Kidney epithelial cell (primary cell): ENCODE data around the gene UTS2R. TPM values are rescaled to one million over a fixed set of nuclear protein-coding genes. Genes with fewer than 3 reads are reported as not detected.
"Not testable (repeated sequence)": the region's sequence is repeated elsewhere in the genome, so short reads cannot be mapped to it uniquely, and the experiment has no call there.

ENCODE experiments used
- DNase-seq: peaks from one replicate; pipeline ENCODE4 v3.0.0-alpha.2; 2010; ENCODE audit warnings: low read depth
- H3K27me3 ChIP-seq: 2 replicates; pipeline ENCODE4 v1.6.0; 2011; ENCODE audit warnings: low read length; ENCODE audit not compliant: control insufficient read depth, insufficient read depth
- H3K36me3 ChIP-seq: 2 replicates; pipeline ENCODE4 v1.5.1; 2011; ENCODE audit warnings: low read length; ENCODE audit not compliant: control insufficient read depth, insufficient read depth
- H3K4me3 ChIP-seq: 2 replicates; pipeline ENCODE4 v1.5.1; 2011; ENCODE audit warnings: low read depth, mild to moderate bottlenecking, control low read depth, low read length
- total RNA-seq: library from RNA; depleted of rRNA; stranded (reverse); fragments of >200 nt; gene quantifications from 2 replicates; pipeline ENCODE4 v1.2.3, GENCODE V29; 2015
- TF ChIP-seq, protein P1 (sequence below): IDR thresholded peaks from 2 replicates; pipeline ENCODE4 v1.5.1; 2011; ENCODE audit warnings: mild to moderate bottlenecking, moderate library complexity, low read length, control low read depth, inconsistent platforms; ENCODE audit not compliant: insufficient read depth, poor library complexity, severe bottlenecking

Gene UTS2R
- total RNA-seq, 1 donor from 2014 or later: not detected

GRCh38 chr17:82343560-82343959 lies 28.0 kb upstream of the UTS2R start:
- TF ChIP-seq, protein P1, sequence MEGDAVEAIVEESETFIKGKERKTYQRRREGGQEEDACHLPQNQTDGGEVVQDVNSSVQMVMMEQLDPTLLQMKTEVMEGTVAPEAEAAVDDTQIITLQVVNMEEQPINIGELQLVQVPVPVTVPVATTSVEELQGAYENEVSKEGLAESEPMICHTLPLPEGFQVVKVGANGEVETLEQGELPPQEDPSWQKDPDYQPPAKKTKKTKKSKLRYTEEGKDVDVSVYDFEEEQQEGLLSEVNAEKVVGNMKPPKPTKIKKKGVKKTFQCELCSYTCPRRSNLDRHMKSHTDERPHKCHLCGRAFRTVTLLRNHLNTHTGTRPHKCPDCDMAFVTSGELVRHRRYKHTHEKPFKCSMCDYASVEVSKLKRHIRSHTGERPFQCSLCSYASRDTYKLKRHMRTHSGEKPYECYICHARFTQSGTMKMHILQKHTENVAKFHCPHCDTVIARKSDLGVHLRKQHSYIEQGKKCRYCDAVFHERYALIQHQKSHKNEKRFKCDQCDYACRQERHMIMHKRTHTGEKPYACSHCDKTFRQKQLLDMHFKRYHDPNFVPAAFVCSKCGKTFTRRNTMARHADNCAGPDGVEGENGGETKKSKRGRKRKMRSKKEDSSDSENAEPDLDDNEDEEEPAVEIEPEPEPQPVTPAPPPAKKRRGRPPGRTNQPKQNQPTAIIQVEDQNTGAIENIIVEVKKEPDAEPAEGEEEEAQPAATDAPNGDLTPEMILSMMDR: no peak
- H3K36me3 ChIP-seq: no peaks in the 10 kb centered on the region
- no peak overlapping the region for H3K4me3 ChIP-seq
- no peak for DNase-seq
- peaks cover 13% of the 10 kb centered on the region for H3K27me3 ChIP-seq

GRCh38 chr17:82344175-82344907 lies 27.2 kb upstream of the UTS2R start:
- H3K36me3 ChIP-seq: no peaks in the 10 kb centered on the region
- no peak overlapping the region for H3K4me3 ChIP-seq
- TF ChIP-seq, protein P1: no peak
- peaks cover 18% of the 10 kb centered on the region for H3K27me3 ChIP-seq
- no peak for DNase-seq

GRCh38 chr17:82345151-82345976 lies 26.2 kb upstream of the UTS2R start:
- H3K4me3 ChIP-seq: no peak overlapping the region

DNA sequence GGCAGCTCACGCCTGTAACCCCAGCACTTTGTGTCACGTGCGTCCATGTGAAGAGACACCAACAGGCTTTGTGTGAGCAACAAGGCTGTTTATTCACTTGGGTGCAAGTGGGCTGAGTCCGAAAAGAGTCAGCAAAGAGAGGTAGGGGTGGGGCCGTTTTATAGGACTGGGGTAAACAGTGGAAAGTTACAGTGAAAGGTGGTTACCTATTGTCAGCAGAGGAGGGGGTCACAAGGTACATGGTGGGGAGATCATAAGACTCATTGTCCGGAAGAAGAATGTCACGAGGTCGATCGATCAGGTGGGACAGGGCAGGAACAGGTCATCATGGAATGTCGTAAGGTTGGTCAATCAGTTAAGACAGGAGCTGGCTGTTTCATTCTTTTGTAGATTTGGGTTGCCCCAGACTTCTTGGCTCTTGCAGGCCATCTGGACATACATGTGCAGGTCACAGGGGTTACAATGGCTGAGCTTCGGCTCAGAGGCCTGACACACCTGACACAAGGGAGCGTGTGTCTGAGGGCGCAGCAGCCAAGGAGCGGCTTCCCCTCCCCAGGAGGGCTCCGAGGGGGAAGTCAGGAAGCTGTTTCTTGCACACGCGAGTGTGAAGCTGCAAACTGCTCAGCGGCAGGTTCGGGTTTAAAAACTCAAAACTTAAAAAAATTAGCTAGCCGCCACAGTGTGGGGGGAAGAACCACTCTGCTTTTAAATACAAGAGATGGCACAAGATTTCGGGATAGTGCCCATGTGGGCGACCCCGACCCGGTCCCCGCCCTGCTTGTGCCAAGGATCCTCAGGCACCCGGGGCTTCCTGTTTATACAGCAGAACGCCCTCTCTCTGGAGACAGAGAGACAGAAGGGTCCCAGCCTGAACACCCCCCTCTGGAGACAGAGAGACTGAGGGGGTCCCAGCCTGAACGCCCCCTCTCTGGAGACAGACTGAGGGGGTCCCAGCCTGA lies 24.9 kb upstream of the UTS2R start:
- Histone ChIP-seq H3K36me3 (no peaks in the 10 kb centered on the region), H3K27me3 (peaks cover 29% of the 10 kb centered on the region), H3K4me3 (no peak overlapping the region)
- TF ChIP-seq, protein P1: no peak
- no peak for DNase-seq

More at GRCh38 chr17:82345151-82345976, 26.2 kb upstream of the UTS2R start:
- H3K27me3 ChIP-seq: peaks cover 24% of the 10 kb centered on the region
- no peak for DNase-seq
- H3K36me3 ChIP-seq: no peaks in the 10 kb centered on the region
- TF ChIP-seq, protein P1: no peak

GRCh38 chr17:82347994-82348393 lies 23.6 kb upstream of the UTS2R start:
- not testable (repeated sequence) for H3K4me3 ChIP-seq, H3K36me3 ChIP-seq

GRCh38 chr17:82348434-82348833 lies 23.1 kb upstream of the UTS2R start:
- no peaks in the 10 kb centered on the region for H3K36me3 ChIP-seq
- H3K4me3 ChIP-seq: no peak overlapping the region
- TF ChIP-seq, protein P1: no peak
- no peak for DNase-seq
- H3K27me3 ChIP-seq: peaks cover 19% of the 10 kb centered on the region

More at GRCh38 chr17:82347994-82348393, 23.6 kb upstream of the UTS2R start:
- H3K27me3 ChIP-seq: peaks cover 19% of the 10 kb centered on the region
- not testable (repeated sequence) for DNase-seq
